ENCODE results near the gene YEATS2. TPM values are rescaled to one million over a fixed set of nuclear protein-coding genes. Genes with fewer than 3 reads are reported as not detected.

Gene YEATS2
- total RNA-seq, 1 donor from 2014 or later = 61.9 TPM

DNA sequence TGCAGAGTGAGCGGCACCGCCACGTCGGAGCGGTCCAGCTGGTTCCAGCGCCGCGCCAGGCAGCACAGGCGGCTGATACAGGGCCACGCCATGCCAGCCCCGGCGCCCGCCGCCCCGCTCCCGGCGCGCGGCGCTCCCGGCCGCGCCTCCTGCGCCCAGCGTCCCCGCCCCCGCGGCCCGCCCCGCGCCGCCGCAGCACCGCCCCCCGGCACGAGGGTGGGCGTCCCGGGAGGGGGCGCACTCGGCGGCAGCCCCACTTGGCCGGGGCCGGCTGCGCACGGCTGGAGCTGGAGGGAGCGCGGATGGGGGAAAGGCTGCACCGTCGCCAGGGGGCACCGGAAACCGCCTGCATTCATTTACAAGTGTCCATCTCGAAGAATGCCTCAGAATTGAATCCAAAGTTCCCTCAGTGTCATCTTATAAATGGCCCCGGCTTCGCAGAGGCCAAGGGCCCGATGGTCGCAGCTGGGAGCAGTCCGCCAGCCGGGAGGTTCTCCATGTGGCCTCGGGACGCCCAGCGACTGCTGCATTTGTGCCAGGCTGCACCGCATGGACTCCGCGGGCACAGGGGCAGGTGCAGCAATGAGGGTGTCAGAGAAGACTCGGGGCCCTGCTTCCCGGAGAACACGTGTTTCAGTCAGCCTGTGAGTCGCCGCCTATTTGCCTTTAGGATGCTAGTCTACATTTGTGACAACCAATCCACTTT is 128.0 kb downstream of the YEATS2 start, which contains the start of gene MAP6D1:
Gene MAP6D1, minus strand, starts transcription at position 122 of the 706 bp plus-strand sequence. Its CDS starts 30 bp downstream, at position 92.
- Mint-ChIP-seq H3K36me3 (ENCODE audit: low read depth) (peaks cover 4% of the 10 kb centered on the region), H3K4me3 (peak within 1 kb of the TSS; percentile 85), H3K27me3 (ENCODE audit: low read depth) (peaks cover 3% of the 10 kb centered on the region), H3K27ac (ENCODE audit: unreplicated experiment) (no peak within 1 kb of the TSS), H3K9me3 (no peaks in the 10 kb centered on the region), H3K4me1 (peaks cover 15% of the 10 kb centered on the region)
- peak; percentile 68 for DNase-seq (ENCODE audit: low read depth, low spot score)
- TF ChIP-seq, protein P1, sequence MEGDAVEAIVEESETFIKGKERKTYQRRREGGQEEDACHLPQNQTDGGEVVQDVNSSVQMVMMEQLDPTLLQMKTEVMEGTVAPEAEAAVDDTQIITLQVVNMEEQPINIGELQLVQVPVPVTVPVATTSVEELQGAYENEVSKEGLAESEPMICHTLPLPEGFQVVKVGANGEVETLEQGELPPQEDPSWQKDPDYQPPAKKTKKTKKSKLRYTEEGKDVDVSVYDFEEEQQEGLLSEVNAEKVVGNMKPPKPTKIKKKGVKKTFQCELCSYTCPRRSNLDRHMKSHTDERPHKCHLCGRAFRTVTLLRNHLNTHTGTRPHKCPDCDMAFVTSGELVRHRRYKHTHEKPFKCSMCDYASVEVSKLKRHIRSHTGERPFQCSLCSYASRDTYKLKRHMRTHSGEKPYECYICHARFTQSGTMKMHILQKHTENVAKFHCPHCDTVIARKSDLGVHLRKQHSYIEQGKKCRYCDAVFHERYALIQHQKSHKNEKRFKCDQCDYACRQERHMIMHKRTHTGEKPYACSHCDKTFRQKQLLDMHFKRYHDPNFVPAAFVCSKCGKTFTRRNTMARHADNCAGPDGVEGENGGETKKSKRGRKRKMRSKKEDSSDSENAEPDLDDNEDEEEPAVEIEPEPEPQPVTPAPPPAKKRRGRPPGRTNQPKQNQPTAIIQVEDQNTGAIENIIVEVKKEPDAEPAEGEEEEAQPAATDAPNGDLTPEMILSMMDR (conservative IDR thresholded peaks at IDR 0.05) = peak; percentile 59

DNA sequence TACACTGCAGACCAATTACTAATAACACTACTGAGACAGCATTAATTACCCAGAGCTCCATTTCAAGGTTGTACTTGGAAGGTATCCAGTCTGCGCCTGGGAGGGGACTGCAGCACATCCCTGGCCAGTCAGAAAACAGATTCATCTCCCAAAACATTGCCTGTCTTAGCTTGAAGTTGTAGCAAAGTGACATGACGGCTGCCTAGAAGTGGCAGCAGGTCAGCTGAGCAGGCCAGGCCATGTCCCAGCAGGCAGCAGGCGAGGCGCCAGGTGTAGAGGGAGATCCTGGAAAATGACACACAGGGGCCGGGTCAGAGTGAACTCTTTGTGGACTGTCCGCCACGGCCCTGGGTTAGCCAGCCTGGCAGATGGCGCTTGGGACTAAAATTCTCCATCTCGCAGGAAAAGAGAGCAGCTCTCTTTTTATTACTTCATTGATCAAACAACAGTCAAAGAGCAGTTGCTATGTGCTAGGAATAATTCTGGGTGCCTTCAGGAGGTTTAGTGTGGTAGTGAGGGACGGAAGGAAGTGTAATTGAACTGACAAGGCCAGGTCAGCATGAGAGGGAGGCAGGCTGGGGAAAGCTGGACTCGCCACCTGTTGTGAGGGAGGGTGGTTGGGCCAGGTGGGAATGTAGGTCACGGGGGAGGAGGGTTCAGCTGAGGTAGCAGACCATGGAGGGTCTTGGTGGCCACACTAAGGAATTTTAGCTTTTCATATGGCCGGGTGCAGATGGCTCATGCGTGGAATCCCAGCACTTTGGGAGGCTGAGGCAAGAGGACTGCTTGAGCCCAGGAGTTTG is 129.1 kb downstream of the YEATS2 start:
- Mint-ChIP-seq H3K4me1 (peaks cover 15% of the 10 kb centered on the region), H3K36me3 (ENCODE audit: low read depth) (peaks cover 2% of the 10 kb centered on the region), H3K4me3 (peak overlapping the region; percentile 83), H3K9me3 (no peaks in the 10 kb centered on the region), H3K27me3 (ENCODE audit: low read depth) (peaks cover 3% of the 10 kb centered on the region), H3K27ac (ENCODE audit: unreplicated experiment) (peak overlapping the region; percentile 64)
- no peak for DNase-seq (ENCODE audit: low read depth, low spot score)
- TF ChIP-seq, protein P1 (conservative IDR thresholded peaks at IDR 0.05) = no peak

DNA sequence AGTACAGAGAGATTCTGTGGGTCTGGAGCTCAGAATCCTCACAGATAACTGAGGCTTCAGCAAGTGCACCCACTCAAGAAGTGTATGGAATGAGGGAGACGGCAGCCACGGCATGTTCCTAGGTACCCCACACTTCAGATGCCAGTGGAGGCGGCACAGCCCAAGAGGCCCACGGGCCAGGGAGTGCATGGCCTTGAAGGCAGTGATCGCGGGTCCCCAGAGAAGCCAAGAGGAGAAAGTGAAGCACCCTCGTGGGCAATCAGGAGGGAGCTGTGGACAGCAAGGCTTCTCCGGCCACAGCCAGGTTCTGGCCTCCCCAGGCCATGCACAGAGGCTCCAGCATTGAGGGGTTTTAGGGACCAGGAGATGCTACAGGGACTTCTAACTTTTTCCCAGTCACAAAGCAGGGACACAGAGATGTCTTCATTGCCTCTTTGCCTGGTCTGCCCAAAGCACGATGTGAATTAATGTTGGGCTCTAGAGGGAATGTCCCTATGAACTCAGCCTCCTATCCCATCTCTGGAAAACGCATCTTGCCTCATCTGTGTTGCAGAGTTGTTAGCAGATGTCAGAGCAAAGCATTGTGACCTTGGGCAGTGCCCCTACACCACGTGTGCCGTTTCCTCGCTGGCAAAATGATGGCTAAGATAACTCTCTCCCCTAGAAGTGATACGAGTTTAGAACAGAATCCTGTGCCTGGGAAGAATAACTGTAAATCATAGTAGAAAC is 130.4 kb downstream of the YEATS2 start:
- Mint-ChIP-seq H3K27ac (ENCODE audit: unreplicated experiment) (peak overlapping the region; percentile 27), H3K4me1 (peaks cover 11% of the 10 kb centered on the region), H3K27me3 (ENCODE audit: low read depth) (no peaks in the 10 kb centered on the region), H3K36me3 (ENCODE audit: low read depth) (peaks cover 3% of the 10 kb centered on the region), H3K4me3 (peak overlapping the region; percentile 39), H3K9me3 (no peaks in the 10 kb centered on the region)
- DNase-seq (ENCODE audit: low read depth, low spot score) = no peak
- TF ChIP-seq, protein P1 (conservative IDR thresholded peaks at IDR 0.05) = no peak

DNA sequence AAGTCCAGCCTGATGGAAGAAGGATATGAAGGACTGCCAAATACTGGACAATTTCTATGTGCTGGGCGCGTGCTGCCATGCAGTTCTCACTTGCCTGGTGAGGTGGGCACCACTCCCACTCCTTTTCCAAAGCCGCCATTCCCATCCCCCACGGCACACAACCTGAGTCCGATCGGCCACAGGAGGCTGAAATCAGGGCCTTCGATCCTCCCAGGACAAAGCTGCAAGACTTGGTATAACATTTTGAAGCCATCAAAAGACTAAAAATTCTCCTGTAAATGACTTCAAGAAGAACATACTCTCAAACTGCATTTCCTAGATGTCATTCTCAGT is 130.9 kb downstream of the YEATS2 start:
- Mint-ChIP-seq H3K9me3 (no peaks in the 10 kb centered on the region), H3K27ac (ENCODE audit: unreplicated experiment) (no peak overlapping the region), H3K4me1 (peaks cover 16% of the 10 kb centered on the region), H3K4me3 (peak overlapping the region; percentile 39), H3K36me3 (ENCODE audit: low read depth) (peaks cover 6% of the 10 kb centered on the region), H3K27me3 (ENCODE audit: low read depth) (no peaks in the 10 kb centered on the region)
- no peak for DNase-seq (ENCODE audit: low read depth, low spot score)
- TF ChIP-seq, protein P1 (conservative IDR thresholded peaks at IDR 0.05) = no peak

DNA sequence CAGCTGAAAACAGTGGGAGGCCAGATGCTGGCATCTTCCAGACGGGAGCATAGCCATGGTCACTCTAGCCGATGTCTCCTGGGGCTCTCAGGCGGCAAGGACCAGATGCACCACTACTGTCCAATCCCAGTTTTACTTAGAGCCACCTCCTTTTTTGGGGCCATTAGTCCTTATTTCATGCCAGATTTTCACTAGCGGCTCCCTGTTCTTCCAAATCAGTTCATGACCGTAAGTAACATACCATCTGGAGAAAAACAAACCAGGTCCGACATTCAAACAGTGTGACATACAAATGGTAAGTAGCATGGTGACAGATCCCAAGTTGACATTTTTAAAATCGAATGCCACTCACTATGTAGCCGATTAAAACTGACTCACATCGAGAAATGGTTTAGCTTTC is 131.9 kb downstream of the YEATS2 start:
- Mint-ChIP-seq H3K4me1 (peaks cover 19% of the 10 kb centered on the region), H3K36me3 (ENCODE audit: low read depth) (peaks cover 7% of the 10 kb centered on the region), H3K4me3 (no peak overlapping the region), H3K27me3 (ENCODE audit: low read depth) (no peaks in the 10 kb centered on the region), H3K9me3 (no peaks in the 10 kb centered on the region), H3K27ac (ENCODE audit: unreplicated experiment) (no peak overlapping the region)
- TF ChIP-seq, protein P1 (conservative IDR thresholded peaks at IDR 0.05) = no peak
- DNase-seq (ENCODE audit: low read depth, low spot score) = no peak
